GM18909 (cell line): Measurements from ENCODE around the gene MAP1A.
"Not testable (repeated sequence)": the region's sequence is repeated elsewhere in the genome, so short reads cannot be mapped to it uniquely, and the experiment has no call there.

Experiments used
- ATAC-seq: cut with Tn5 transposase; IDR thresholded peaks from one replicate; pipeline ENCODE4 v1.9.1; 2021; ENCODE audit warnings: mild to moderate bottlenecking; ENCODE audit not compliant: unreplicated experiment, poor library complexity

The MAP1A gene

DNA sequence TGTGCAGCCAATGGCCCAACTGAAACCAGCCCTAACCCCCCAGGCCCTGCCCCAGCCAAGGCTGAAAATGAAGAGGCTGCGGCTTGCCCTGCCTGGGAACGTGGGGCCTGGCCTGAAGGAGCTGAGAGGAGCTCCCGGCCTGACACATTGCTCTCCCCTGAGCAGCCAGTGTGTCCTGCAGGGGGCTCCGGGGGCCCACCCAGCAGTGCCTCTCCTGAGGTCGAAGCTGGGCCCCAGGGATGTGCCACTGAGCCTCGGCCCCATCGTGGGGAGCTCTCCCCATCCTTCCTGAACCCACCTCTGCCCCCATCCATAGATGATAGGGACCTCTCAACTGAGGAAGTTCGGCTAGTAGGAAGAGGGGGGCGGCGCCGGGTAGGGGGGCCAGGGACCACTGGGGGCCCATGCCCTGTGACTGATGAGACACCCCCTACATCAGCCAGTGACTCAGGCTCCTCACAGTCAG lies 11.2 kb downstream of the MAP1A start:
- no peak for ATAC-seq

DNA sequence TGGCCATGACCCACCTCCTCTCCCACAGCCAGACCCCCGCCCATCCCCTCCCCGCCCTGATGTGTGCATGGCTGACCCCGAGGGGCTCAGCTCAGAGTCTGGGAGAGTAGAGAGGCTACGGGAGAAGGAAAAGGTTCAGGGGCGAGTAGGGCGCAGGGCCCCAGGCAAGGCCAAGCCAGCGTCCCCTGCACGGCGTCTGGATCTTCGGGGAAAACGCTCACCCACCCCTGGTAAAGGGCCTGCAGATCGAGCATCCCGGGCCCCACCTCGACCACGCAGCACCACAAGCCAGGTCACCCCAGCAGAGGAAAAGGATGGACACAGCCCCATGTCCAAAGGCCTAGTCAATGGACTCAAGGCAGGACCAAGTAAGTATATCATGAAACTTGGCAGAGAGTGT lies 11.7 kb downstream of the MAP1A start:
- no peak for ATAC-seq

DNA sequence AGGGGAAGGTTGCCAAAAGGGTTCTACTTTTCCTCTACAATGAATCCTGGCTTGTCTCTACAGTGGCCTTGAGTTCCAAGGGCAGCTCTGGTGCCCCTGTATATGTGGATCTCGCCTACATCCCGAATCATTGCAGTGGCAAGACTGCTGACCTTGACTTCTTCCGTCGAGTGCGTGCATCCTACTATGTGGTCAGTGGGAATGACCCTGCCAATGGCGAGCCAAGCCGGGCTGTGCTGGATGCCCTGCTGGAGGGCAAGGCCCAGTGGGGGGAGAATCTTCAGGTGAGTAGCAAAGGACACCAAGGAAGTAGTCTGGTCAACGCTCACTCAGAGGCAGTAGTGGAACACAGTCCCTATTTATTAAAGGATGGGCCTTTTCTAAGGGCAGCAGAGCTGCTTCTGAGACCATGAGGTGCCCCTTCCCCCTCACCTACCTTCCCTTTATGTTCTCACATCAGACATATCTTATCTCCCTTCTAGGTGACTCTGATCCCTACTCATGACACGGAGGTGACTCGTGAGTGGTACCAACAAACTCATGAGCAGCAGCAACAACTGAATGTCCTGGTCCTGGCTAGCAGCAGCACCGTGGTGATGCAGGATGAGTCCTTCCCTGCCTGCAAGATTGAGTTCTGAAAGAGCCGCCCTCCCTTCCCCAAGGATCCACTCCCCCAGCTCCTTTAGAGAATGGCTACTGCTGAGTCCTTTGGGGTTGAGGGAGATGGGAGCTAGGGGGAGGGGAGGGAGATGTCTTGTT lies 12.4 kb downstream of the MAP1A start:
- ATAC-seq, result no peak

DNA sequence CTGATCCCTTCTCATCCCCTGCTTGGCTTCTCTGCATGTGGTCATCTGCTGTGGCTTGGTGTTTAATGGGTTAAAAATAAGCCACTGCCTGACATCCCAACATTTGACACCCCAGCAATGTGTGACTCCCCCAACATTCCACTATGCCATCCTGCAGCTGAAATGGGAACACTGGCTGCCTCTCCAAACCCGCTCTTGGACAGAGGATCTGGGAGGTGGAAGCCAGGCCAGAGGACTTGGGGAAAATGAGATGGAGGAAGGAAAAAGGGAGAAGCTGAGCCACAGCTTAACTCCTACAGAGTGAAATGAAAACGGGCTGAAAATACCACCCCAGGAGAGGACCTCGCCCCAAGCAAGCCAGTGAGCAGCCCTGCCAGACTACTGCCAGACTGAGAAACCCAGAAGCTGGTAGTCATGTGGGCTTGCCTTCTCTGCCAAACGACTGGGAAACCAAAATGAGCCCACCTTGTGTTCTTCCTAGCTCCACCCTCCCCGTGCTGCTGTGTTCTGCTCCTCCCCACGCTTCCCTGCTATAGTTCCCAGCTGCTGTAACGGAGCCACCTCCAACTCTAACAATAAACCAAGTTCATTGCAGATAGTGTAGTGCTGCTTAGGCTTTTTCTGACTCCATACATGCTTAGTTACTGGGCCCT lies 13.7 kb downstream of the MAP1A start:
- ATAC-seq, result no peak

DNA sequence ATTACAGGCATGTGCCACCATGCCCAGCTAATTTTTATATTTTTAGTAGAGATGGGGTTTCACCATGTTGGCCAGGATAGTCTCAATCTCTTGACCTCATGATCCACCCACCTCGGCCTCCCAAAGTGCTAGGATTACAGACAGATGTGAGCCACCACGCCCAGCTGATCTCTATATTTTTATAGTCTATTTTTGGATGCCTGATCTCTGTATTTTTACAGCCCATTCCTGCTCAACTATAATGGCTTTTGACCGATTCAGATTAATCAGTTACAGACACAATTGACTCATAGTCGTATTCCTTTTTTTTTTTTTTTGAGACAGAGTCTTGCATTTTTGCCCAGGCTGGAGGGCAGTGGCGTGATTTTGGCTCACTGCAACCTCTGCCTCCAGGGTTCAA lies 15.4 kb downstream of the MAP1A start:
- not testable (repeated sequence) for ATAC-seq

DNA sequence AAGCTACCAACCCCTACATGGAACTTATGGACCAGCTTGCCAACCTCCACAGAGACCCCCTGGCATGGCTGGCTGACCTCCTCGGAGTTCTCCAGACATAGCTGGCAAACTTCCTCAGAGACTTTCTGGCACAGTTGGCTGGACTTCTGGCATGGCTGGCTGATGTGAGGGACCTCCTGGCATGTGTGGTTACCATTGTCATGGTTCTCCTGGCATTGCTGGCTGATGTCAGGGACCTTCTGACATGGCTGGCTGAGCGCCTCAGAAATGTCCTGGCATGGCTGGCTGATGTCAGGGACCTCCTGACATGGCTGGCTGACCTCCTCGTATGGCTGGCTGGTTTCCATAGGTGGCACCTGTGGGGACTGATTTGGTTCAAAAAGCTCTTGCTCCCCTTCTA lies 17.5 kb downstream of the MAP1A start:
- ATAC-seq, result no peak

DNA sequence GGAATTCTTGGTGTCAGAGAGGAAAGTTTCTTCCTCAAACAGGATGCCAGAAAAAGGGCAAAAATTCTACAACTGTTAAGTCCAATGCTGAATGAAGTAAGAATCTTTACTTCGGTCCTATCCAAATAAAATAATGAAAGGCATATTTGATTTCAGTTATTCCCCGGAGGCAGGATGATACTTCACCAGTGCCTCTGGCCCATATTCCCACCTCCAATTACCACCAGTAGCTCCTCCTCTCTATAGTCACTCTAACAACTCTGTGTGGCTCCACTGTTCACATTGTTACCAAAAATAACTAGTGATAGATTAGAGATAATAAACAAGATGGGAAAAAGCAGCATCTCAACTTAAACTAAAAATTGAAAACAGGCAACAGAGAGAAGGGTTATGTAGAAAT lies 20.7 kb downstream of the MAP1A start:
- no peak for ATAC-seq

DNA sequence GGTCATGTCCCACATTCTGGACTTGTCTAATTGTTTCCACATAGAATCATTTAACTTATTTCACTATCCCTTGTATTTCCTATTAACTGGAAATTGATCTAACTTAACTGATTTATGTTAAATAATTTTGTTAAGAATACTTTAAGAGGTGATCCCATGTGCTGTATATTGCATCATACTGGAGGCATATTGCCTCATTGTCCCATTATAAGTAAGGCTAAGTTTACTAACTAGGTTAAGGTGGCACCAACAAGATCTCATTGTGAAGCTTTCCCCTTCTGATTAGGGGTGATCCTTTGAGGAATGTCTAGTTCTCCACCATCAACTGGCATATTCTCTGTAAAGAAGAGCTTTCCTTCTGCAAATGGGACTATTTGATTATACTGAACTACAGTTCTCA lies 24.4 kb downstream of the MAP1A start:
- no peak for ATAC-seq

DNA sequence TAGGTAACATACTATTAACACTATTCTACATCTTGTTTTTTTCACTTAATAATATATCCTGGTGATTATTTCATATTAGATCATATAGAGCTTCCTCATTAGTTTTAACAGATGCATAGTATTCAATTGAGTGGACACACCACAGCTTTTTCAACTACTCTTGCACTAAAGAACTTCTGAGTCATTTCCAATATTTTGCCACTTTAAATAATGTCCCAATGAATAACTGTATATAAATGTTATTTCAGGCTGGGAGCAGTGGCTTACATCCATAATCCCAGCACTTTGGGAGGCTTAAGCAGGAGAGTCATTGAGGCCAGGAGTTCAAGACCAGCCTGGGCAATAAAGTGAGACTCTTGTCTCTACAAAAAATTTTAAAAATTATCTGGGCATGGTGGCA lies 26.9 kb downstream of the MAP1A start:
- ATAC-seq, result no peak

DNA sequence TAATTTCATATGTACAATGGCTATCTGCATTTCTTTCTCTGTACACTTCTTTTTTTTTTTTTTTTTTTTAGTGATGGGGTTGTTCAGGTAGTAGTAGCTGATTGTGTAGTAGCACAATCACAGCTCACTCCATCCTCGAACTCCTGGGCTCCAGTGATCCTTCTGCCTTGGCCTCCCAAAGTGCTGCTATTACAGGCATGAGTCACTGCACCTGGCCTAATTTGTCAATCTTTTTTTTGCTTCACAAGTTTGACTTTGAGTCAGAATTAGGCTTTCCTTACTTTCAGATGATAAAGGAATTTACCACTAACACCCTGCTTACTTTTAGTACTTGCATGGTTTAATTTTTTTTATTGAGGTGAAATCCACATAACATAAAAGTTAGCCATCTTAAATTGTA lies 28.0 kb downstream of the MAP1A start:
- ATAC-seq, result no peak

DNA sequence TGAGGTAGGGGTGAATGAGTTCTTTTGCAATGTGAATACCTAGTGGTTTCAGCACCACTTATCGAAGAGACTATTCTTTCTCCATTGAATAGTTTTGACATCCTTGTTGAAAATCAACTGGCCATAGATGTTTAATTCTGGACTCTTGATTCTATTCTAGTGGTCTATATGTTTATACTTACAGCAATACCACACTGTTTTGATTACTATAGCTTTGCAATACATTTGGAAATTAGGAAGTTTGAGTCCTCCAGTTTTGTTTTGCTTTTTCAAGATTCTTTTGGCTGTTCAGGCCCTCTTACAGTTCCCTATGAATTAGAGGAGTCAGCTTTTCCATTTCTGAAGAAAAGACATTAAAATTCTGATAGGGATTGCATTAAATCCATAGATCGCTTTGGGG lies 30.1 kb downstream of the MAP1A start:
- no peak for ATAC-seq

DNA sequence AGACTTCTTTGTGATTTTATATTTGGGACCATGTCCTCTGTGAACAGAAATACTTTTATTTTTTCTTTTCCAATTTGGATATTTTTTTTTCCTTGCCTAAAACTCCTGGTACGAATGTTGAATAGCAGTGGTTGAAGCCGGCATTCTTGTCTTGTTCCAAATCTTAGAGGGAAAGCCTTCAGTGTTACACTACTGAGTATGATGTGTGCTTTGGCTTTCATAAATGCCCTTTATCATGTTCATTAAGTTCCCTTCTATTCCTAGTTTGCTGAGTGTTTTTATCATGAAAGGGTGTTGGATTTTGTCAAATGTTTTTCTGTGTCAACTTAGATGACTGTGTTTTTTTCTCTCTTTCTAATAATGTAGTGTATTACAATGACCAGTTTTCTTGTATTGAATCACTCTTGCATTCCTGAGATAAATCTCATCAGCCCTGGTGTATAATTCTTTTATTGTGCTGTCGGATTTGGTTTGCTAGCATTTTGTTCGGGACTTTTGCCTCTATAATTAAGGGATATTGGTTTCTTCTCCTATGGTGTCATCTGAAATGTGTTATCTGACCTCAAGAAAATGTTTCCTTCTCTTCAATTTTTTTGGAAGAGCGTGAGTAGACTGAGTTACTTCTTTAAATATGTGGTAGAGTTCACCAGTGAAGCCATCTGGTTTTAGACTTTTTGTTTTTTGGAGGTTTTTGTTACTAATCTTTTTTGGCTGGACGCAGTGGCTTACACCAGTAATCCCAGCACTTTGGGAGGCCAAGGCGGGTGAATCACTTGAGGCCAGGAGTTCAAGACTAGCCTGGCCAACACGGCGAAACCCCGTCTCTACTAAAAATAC lies 33.3 kb downstream of the MAP1A start:
- ATAC-seq, result no peak

DNA sequence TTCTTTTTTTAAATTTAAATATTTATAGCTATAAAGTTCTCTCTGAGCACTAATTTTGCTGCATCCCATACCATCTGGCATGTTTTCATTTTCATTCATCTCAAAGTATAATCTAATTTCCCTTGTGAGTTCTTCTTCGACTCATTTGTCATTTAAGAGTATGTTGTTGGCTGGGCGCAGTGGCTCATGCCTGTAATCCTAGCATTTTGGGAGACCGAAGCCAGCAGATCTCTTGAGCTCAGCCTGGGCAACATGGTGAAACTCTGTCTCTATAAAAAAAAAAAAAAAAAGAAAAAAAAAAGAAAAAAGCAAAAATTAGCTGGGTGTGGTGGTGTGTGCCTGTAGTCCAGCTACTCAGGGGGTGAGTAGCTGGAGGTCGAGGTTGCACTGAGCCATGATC lies 34.8 kb downstream of the MAP1A start:
- no peak for ATAC-seq

DNA sequence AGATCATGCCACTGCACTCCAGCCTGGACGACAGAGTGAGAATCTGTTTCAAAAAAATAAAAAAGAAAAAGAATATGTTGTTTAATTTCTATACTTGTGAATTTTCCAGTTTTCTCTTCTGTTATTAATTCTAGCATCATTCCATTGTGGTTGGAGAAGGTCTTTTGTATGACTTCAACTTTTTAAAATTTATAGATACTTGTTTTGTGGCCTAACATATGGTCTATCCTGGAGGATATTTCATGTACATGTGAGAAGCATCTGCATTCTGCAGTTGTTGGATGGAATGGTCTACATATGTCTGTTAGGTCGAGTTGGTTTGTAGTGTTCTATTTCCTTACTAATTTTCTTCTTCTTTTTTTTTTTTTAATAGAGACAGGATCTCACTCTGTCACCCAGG lies 35.6 kb downstream of the MAP1A start:
- no peak for ATAC-seq

DNA sequence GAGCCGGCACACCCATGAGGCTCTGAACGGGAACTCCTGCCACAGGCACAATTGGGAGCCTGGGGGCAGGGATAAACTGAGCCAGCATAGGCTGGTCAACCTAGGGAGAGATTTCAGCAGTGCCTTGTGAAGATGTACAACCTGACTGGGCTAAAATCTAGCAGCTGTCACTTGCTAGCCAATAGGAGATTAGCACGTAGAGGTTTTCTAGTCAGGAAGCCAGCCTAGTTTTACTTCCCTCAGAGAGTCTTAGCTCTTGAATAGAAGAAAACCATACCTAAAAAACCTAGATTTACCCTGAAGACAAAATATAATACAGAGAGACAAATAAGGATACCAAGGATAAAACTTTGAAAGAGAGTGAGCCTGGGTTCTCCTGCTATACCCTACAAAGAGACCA lies 45.3 kb downstream of the MAP1A start:
- not testable (repeated sequence) for ATAC-seq

DNA sequence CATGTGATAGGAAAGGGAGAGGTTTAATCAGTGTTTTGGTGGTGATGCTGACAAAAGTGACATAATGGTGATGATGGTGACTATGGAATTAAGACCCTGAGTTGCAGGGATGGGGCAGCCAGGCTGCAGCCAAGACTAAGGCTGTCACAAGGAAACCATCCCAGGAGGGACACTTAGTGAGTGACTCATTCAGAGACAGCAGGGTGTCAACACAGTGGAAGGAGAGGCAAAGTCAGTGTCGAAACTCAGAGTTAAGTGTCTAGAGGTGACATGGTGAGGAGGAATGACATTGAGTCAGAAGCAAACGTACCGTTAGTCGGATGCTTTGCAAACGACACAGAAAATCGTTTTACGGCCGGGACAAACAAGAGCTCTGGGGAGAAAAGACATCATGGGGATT lies 46.4 kb downstream of the MAP1A start:
- ATAC-seq, result not testable (repeated sequence)

DNA sequence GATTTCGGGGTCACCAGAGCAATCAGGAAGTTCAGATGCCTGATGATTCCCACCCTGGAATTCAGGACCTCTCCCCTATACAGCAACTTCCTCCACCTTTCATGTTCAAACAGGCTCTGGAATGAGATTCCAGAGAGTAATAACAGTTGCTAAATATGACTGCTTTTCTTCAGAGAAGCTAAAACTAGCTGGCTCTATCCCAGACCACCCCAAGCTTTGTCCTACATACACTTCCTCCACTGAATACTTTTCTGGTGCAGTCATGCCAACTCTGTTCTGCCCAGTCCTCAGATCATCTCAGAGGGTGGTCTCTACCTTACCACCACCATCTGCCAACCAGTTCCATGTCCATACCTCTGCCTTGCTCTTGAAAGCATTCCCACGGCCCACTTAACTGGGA lies 49.2 kb downstream of the MAP1A start:
- ATAC-seq, result not testable (repeated sequence)

DNA sequence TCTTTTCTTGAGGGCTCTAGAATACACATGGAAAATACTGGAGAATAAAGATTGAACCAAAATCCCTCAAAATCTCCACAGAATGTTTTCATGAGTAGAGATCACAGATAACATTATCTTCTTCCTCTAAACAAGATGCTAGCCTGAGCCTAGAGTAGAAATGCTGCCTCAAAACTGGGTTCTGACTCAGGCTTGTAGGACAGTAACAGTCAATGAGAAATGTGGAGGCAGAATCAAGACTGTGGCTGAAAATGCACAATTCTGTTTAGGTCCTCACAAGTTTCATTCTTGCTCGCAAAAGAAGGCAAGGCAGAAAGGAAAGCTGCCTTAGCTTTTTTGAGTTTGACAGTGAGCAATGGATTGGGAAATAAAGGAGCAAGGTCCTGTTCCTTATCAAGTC lies 57.2 kb downstream of the MAP1A start:
- not testable (repeated sequence) for ATAC-seq
